ENCODE measurements around the gene BMI1. TPM values are rescaled to one million over a fixed set of nuclear protein-coding genes. Genes with fewer than 3 reads are reported as not detected.
A peak's percentile ranks its signal among the peaks of the same experiment; 100 is the strongest.
"Not testable (repeated sequence)": the region's sequence is repeated elsewhere in the genome, so short reads cannot be mapped to it uniquely, and the experiment has no call there.

Gene BMI1
- total and polyA plus RNA-seq, 8 donors, result 10.6 to 33.9 (median 22.0) TPM

- no peak for FAIRE-seq
- ATAC-seq, result no peak
- H3K27ac ChIP-seq, result no peak overlapping the region
- no peaks in the 10 kb centered on the region for H3K9me3 ChIP-seq
- H3K36me3 ChIP-seq, result no peaks in the 10 kb centered on the region
- H3K4me3 ChIP-seq, result no peak overlapping the region
- no peak for TF ChIP-seq CTCF (IDR thresholded peaks at IDR 0.05)
- intact Hi-C loops (cut with DNase I), result no loop called here
- peaks cover 0 to 28% (median 0%) of the 10 kb centered on the region in 4 donors for H3K27me3 ChIP-seq
- 50 to 60% methylated on average over 2 of the region's 2 CpGs for WGBS, 2 donors
- no peaks in the 10 kb centered on the region for H3K4me1 ChIP-seq
- DNase-seq, result no peak
Observed at GRCh38 chr10:22308390-22308789, 12.5 kb upstream of the BMI1 start.

- FAIRE-seq (peak; percentile 64), DNase-seq (no peak), ATAC-seq (no peak)
- 94 to 96% methylated on average over 4 of the region's 4 CpGs for WGBS, 2 donors
- H3K4me1 ChIP-seq, result no peaks in the 10 kb centered on the region
- H3K36me3 ChIP-seq, result no peaks in the 10 kb centered on the region
- no peak for TF ChIP-seq CTCF (IDR thresholded peaks at IDR 0.05)
- intact Hi-C loops (cut with DNase I), result no loop called here
- no peak overlapping the region for H3K27ac ChIP-seq
- no peaks in the 10 kb centered on the region for H3K9me3 ChIP-seq
- H3K4me3 ChIP-seq, result no peak overlapping the region
- peaks cover 0 to 28% (median 0%) of the 10 kb centered on the region in 4 donors for H3K27me3 ChIP-seq
Observed at GRCh38 chr10:22309180-22310000, 11.5 kb upstream of the BMI1 start.

GRCh38 chr10:22310012-22310411 is 10.9 kb upstream of the BMI1 start:
- intact Hi-C loops (cut with DNase I), result loop anchor here in 1 of 3 donors (10.0 kb wide), 1 partner anchor 65 kb away; no protein-coding TSS in a partner anchor

GRCh38 chr10:22310928-22311327 is 10.0 kb upstream of the BMI1 start:
- Histone ChIP-seq H3K9me3 (no peaks in the 10 kb centered on the region), H3K27ac (no peak overlapping the region), H3K4me3 (no peak overlapping the region), H3K27me3 (peaks cover 0 to 28% (median 0%) of the 10 kb centered on the region in 4 donors), H3K4me1 (no peaks in the 10 kb centered on the region), H3K36me3 (no peaks in the 10 kb centered on the region)
- DNase-seq, result no peak
- intact Hi-C loops (cut with DNase I), result loop anchor here in 1 of 3 donors (10.0 kb wide), 1 partner anchor 66 kb away; no protein-coding TSS in a partner anchor
- ATAC-seq, result no peak
- TF ChIP-seq CTCF (IDR thresholded peaks at IDR 0.05), result no peak
- FAIRE-seq, result no peak

More at GRCh38 chr10:22310012-22310411, 10.9 kb upstream of the BMI1 start:
- not testable (repeated sequence) for H3K36me3 ChIP-seq, ATAC-seq, H3K9me3 ChIP-seq, H3K4me3 ChIP-seq, FAIRE-seq, H3K27ac ChIP-seq, H3K4me1 ChIP-seq, DNase-seq
- 94 to 98% methylated on average over 10 of the region's 10 CpGs for WGBS, 2 donors
- H3K27me3 ChIP-seq, result peaks cover 0 to 28% (median 0%) of the 10 kb centered on the region in 4 donors

- FAIRE-seq, result no peak
- Histone ChIP-seq H3K4me3 (no peak overlapping the region), H3K9me3 (no peaks in the 10 kb centered on the region), H3K27me3 (peaks cover 0 to 11% (median 0%) of the 10 kb centered on the region in 4 donors), H3K27ac (no peak overlapping the region), H3K36me3 (no peaks in the 10 kb centered on the region), H3K4me1 (peaks cover 8 to 12% (median 11%) of the 10 kb centered on the region in 3 donors)
- 74 to 76% methylated on average over 2 of the region's 2 CpGs for WGBS, 2 donors
- intact Hi-C loops (cut with DNase I), result loop anchor here in 1 of 3 donors (10.0 kb wide), 1 partner anchor 70 kb away; no protein-coding TSS in a partner anchor
- no peak for DNase-seq
- no peak for TF ChIP-seq CTCF (IDR thresholded peaks at IDR 0.05)
- ATAC-seq, result no peak
Observed at GRCh38 chr10:22314852-22315251, 6.0 kb upstream of the BMI1 start.

Data from pancreas (tissue), 10 donors.